ENCODE data around the gene CLCA2. TPM values are rescaled to one million over a fixed set of nuclear protein-coding genes. Genes with fewer than 3 reads are reported as not detected.

Gene CLCA2
- total RNA-seq: 1 to 10 TPM; 2.7 to 2.8 TPM

GRCh38 chr1:86423873-86424272, at the start of gene CLCA2:
Gene CLCA2 (plus strand): TSS chr1:86424171. CDS start chr1:86424248, 77 bp downstream.
- no peak for DNase-seq (ENCODE audit: low spot score)
- intact Hi-C loops (cut with DNase I): no loop called here
- H3K4me1 ChIP-seq (replicated peaks): no peaks in the 10 kb centered on the region
- no peak within 1 kb of the TSS for H3K4me3 ChIP-seq
- H3K27me3 ChIP-seq (replicated peaks; ENCODE audit: insufficient read depth): no peaks in the 10 kb centered on the region
- no peak within 1 kb of the TSS for H3K27ac ChIP-seq
- no peak for TF ChIP-seq CTCF (IDR thresholded peaks at IDR 0.05)
- TF ChIP-seq POLR2AphosphoS5 (IDR thresholded peaks at IDR 0.05): no peak
- TF ChIP-seq POLR2A (IDR thresholded peaks at IDR 0.05): no peak
- H3K36me3 ChIP-seq: no peaks in the 10 kb centered on the region
- no peaks in the 10 kb centered on the region for H3K9me3 ChIP-seq

GRCh38 chr1:86375688-86376087, 48.3 kb upstream of the CLCA2 start:
- no peaks in the 10 kb centered on the region for H3K36me3 ChIP-seq
- no peak overlapping the region for H3K27ac ChIP-seq
- H3K27me3 ChIP-seq (replicated peaks; ENCODE audit: insufficient read depth): no peaks in the 10 kb centered on the region
- intact Hi-C loops (cut with DNase I): no loop called here
- H3K9me3 ChIP-seq: no peaks in the 10 kb centered on the region
- DNase-seq (ENCODE audit: low spot score): no peak
- H3K4me3 ChIP-seq: no peak overlapping the region
- no peak for TF ChIP-seq POLR2A (IDR thresholded peaks at IDR 0.05)
- no peak for TF ChIP-seq CTCF (IDR thresholded peaks at IDR 0.05)
- no peak for TF ChIP-seq POLR2AphosphoS5 (IDR thresholded peaks at IDR 0.05)
- 97% methylated on average over 1 of the region's 1 CpG for WGBS
- no peaks in the 10 kb centered on the region for H3K4me1 ChIP-seq (replicated peaks)

GRCh38 chr1:86377341-86377740, 46.6 kb upstream of the CLCA2 start:
- Histone ChIP-seq H3K4me1 (replicated peaks) (no peaks in the 10 kb centered on the region), H3K27ac (no peak overlapping the region), H3K27me3 (replicated peaks; ENCODE audit: insufficient read depth) (no peaks in the 10 kb centered on the region), H3K4me3 (no peak overlapping the region), H3K36me3 (no peaks in the 10 kb centered on the region), H3K9me3 (no peaks in the 10 kb centered on the region)
- intact Hi-C loops (cut with DNase I): no loop called here
- 100% methylated on average over 1 of the region's 1 CpG for WGBS
- TF ChIP-seq POLR2A (IDR thresholded peaks at IDR 0.05) (no peak), POLR2AphosphoS5 (IDR thresholded peaks at IDR 0.05) (no peak), CTCF (IDR thresholded peaks at IDR 0.05) (no peak)
- DNase-seq (ENCODE audit: low spot score): no peak

GRCh38 chr1:86378813-86379212, 45.2 kb upstream of the CLCA2 start:
- no peaks in the 10 kb centered on the region for H3K9me3 ChIP-seq
- WGBS: 96% methylated on average over 1 of the region's 1 CpG
- no peak overlapping the region for H3K27ac ChIP-seq
- no peaks in the 10 kb centered on the region for H3K4me1 ChIP-seq (replicated peaks)
- H3K36me3 ChIP-seq: no peaks in the 10 kb centered on the region
- TF ChIP-seq POLR2AphosphoS5 (IDR thresholded peaks at IDR 0.05): no peak
- no peak for TF ChIP-seq CTCF (IDR thresholded peaks at IDR 0.05)
- TF ChIP-seq POLR2A (IDR thresholded peaks at IDR 0.05): no peak
- intact Hi-C loops (cut with DNase I): no loop called here
- DNase-seq (ENCODE audit: low spot score): no peak
- H3K27me3 ChIP-seq (replicated peaks; ENCODE audit: insufficient read depth): no peaks in the 10 kb centered on the region
- no peak overlapping the region for H3K4me3 ChIP-seq

- no peaks in the 10 kb centered on the region for H3K4me1 ChIP-seq (replicated peaks)
- DNase-seq (ENCODE audit: low spot score): no peak
- 2% methylated on average over 4 of the region's 4 CpGs for WGBS
- H3K9me3 ChIP-seq: no peaks in the 10 kb centered on the region
- no peak overlapping the region for H3K27ac ChIP-seq
- no peaks in the 10 kb centered on the region for H3K27me3 ChIP-seq (replicated peaks; ENCODE audit: insufficient read depth)
- no peaks in the 10 kb centered on the region for H3K36me3 ChIP-seq
- H3K4me3 ChIP-seq: no peak overlapping the region
- intact Hi-C loops (cut with DNase I): loop anchor here (10.0 kb wide), 1 partner anchor 124 kb away; no protein-coding TSS in a partner anchor
- TF ChIP-seq POLR2AphosphoS5 (IDR thresholded peaks at IDR 0.05) (no peak), POLR2A (IDR thresholded peaks at IDR 0.05) (no peak), CTCF (IDR thresholded peaks at IDR 0.05) (peak; percentile 22 to 84 (median 76))
Observed at GRCh38 chr1:86380257-86380861, 43.6 kb upstream of the CLCA2 start.
